OCI-LY3 (cell line): ENCODE results near the gene SLC26A11.
A peak's percentile ranks its signal among the peaks of the same experiment; 100 is the strongest.

Experiments used
- H2AFZ ChIP-seq: fragments of 200-600, 300-600 bp; shearing (Covaris generic); 2 replicates; pipeline ENCODE4 v1.6.0; 2014; ENCODE audit warnings: antibody characterized with exemption, low read depth, low read length
- H3K27ac ChIP-seq: fragments of 200-600, 300-600 bp; sonication (generic); 2 replicates; pipeline ENCODE4 v1.5.1; 2014; ENCODE audit warnings: mild to moderate bottlenecking, low read length, moderate library complexity, mixed read lengths
- H3K27me3 ChIP-seq: fragments of 200-600, 300-600 bp; sonication (generic); 2 replicates; pipeline ENCODE4 v1.6.1; 2014; ENCODE audit warnings: low read depth, low read length, mixed read lengths
- H3K36me3 ChIP-seq: fragments of 200-600, 300-600 bp; sonication (generic); replicated peaks from 2 replicates; pipeline ENCODE3; 2014; ENCODE audit warnings: low read depth, low read length, mixed read lengths
- H3K4me1 ChIP-seq: fragments of 300-600, 200-600 bp; sonication (generic); 2 replicates; pipeline ENCODE4 v1.6.1; 2014; ENCODE audit warnings: low read length, mixed read lengths
- H3K4me2 ChIP-seq: fragments of 200-600, 300-600 bp; sonication (generic); 2 replicates; pipeline ENCODE4 v1.6.1; 2014; ENCODE audit warnings: low read length, mixed read lengths
- H3K4me3 ChIP-seq: fragments of 300-600, 200-600 bp; sonication (generic); 2 replicates; pipeline ENCODE4 v1.5.1; 2014; ENCODE audit warnings: antibody characterized with exemption, mild to moderate bottlenecking, low read length, moderate library complexity
- H3K79me2 ChIP-seq: fragments of 300-600, 200-600 bp; shearing (Covaris generic); 2 replicates; pipeline ENCODE4 v1.6.1; 2014; ENCODE audit warnings: mild to moderate bottlenecking, low read length, mixed read lengths
- H3K9ac ChIP-seq: fragments of 300-600, 200-600 bp; shearing (Covaris generic); 2 replicates; pipeline ENCODE4 v1.6.0; 2014; ENCODE audit warnings: mild to moderate bottlenecking, low read length, moderate library complexity
- H3K9me3 ChIP-seq: fragments of 200-600, 300-600 bp; shearing (Covaris generic); 2 replicates; pipeline ENCODE4 v1.6.1; 2014; ENCODE audit warnings: low read length, mixed read lengths; ENCODE audit not compliant: insufficient read depth
- H4K20me1 ChIP-seq: fragments of 200-600, 300-600 bp; sonication (generic); 2 replicates; pipeline ENCODE4 v1.6.1; 2016; ENCODE audit warnings: low read length, mixed read lengths; ENCODE audit not compliant: insufficient read depth
- EZH2phosphoT487 ChIP-seq: fragments of 200-600 bp; shearing (Covaris generic); IDR thresholded peaks from 2 replicates; pipeline ENCODE4 v1.6.1; 2018; ENCODE audit warnings: antibody characterized with exemption, mixed run types, low read depth
- TF ChIP-seq, protein P1 (sequence below): fragments of 200-600, 300-600 bp; sonication (generic); IDR thresholded peaks from 2 replicates; pipeline ENCODE4 v1.5.1; 2014; ENCODE audit warnings: antibody characterized with exemption, low read length, low read depth

Gene SLC26A11

DNA sequence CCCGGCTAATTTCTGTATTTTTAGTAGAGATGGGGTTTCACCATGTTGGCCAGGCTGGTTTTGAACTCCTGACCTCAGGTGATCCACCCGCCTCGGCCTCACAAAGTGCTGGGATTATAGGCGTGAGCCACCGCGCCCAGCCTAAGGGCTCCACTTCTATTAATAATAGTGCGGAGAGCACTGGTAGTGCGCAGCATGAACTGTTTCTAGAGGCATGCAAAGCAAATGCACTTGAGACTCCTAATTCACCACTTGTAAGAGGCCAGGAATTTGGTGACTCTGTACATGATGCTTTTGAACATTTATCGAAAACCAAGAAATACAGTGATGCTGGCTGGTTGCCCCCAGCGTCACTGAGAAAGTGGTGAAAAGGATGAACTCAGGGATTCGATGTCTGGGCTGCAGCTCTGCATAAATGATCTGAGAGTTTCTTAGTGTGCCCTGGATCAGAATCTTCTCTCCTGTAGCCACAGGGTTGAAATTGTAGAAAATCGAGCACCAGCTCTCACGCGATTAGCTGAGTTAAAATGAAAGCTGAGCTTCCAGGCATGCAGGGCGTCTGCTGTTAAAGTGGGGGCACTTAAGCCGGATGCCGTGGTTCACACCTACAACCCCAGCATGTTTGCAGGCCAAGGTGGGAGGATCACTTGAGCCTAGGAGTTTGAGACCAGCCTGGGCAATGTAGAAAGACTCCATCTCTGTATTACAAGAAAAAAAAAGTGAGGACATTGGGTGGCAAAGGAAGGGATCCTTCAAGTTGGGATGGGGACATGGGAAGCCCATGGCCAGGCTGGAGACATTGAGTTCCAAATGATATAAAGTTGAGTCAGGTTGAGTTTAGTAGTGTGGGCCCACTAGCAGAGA lies 45.2 kb downstream of the SLC26A11 start:
- Histone ChIP-seq H3K4me2 (peak overlapping the region; percentile 97), H3K9ac (peak overlapping the region; percentile 95; the same call in 1 of the 2 replicates), H3K79me2 (peaks cover 96% of the 10 kb centered on the region), H3K4me3 (peak overlapping the region; percentile 93), H4K20me1 (peaks cover 60% of the 10 kb centered on the region), H3K36me3 (peaks cover 64% of the 10 kb centered on the region), H3K27ac (peak overlapping the region; percentile 92), H3K9me3 (no peaks in the 10 kb centered on the region), H2AFZ (no peak overlapping the region), H3K27me3 (no peaks in the 10 kb centered on the region), H3K4me1 (peaks cover 32% of the 10 kb centered on the region)
- TF ChIP-seq, protein P1, sequence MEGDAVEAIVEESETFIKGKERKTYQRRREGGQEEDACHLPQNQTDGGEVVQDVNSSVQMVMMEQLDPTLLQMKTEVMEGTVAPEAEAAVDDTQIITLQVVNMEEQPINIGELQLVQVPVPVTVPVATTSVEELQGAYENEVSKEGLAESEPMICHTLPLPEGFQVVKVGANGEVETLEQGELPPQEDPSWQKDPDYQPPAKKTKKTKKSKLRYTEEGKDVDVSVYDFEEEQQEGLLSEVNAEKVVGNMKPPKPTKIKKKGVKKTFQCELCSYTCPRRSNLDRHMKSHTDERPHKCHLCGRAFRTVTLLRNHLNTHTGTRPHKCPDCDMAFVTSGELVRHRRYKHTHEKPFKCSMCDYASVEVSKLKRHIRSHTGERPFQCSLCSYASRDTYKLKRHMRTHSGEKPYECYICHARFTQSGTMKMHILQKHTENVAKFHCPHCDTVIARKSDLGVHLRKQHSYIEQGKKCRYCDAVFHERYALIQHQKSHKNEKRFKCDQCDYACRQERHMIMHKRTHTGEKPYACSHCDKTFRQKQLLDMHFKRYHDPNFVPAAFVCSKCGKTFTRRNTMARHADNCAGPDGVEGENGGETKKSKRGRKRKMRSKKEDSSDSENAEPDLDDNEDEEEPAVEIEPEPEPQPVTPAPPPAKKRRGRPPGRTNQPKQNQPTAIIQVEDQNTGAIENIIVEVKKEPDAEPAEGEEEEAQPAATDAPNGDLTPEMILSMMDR: no peak
- TF ChIP-seq EZH2phosphoT487: no peak

DNA sequence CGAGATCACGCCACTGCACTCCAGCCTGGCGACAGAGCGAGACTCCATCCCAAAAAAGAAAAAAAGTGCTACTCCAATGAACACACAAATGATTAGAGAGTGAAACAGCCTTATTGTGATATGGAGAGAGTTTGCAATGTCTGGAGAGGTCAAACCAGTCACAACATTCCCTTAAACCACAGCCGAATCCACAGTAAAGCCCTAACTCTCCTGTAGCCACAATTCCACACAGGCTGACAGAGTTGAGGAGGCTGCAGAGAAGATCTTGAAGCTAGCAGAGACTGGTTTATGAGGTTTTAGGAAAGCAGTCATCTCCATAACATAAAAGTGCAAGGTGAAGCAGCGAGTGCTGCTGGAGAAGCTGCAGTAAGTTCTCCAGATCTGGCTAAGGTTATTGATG lies 47.2 kb downstream of the SLC26A11 start:
- Histone ChIP-seq H2AFZ (no peak overlapping the region), H3K4me1 (peaks cover 25% of the 10 kb centered on the region), H3K4me2 (no peak overlapping the region), H3K27me3 (no peaks in the 10 kb centered on the region), H3K4me3 (no peak overlapping the region), H3K27ac (no peak overlapping the region), H3K79me2 (peaks cover 93% of the 10 kb centered on the region), H3K9me3 (no peaks in the 10 kb centered on the region), H4K20me1 (peaks cover 73% of the 10 kb centered on the region), H3K36me3 (peaks cover 75% of the 10 kb centered on the region), H3K9ac (no peak overlapping the region)
- TF ChIP-seq, protein P1: no peak
- TF ChIP-seq EZH2phosphoT487: no peak

DNA sequence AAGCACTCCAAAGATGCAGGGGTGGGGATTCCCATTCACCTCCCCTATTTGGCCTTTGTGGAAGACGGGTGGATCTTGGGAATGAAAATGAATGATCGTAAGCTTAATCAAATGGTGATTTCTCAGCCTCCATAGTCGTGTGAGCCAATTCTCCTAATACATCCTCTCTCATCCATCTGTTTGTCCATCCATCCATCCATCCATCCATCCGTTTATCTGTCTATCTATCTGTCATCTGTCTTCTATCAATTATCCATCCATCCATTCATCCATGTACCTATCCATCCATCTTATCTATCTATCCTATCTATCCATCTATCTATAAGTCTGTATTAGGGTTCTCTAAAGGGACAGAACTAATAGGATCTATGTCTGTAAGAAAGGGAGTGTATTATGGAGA lies 48.2 kb downstream of the SLC26A11 start:
- H3K4me2 ChIP-seq: no peak overlapping the region
- H3K79me2 ChIP-seq: peaks cover 93% of the 10 kb centered on the region
- H3K9me3 ChIP-seq: no peaks in the 10 kb centered on the region
- no peak overlapping the region for H3K4me3 ChIP-seq
- H2AFZ ChIP-seq: no peak overlapping the region
- peaks cover 18% of the 10 kb centered on the region for H3K4me1 ChIP-seq
- no peak overlapping the region for H3K9ac ChIP-seq
- H3K36me3 ChIP-seq: peaks cover 86% of the 10 kb centered on the region
- TF ChIP-seq EZH2phosphoT487: no peak
- TF ChIP-seq, protein P1: no peak
- no peak overlapping the region for H3K27ac ChIP-seq
- peaks cover 83% of the 10 kb centered on the region for H4K20me1 ChIP-seq
- no peaks in the 10 kb centered on the region for H3K27me3 ChIP-seq

DNA sequence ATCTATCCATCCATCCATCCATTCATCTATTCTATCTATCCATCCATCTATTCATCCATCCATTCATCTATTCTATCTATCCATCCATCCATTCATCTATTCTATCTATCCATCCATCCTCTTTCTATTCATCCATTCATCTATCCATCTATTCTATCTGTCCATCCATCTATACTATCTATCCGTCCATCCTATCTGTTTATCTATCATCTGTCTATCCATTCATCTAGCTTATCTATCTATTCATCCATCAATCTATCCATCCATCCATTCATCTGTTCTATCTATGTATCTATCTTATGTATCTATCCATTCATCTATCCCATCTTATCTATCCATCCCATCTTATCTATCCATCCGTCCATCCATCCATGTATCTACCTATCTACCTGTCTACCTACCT lies 49.2 kb downstream of the SLC26A11 start:
- no peak for TF ChIP-seq EZH2phosphoT487
- TF ChIP-seq, protein P1: no peak
- H2AFZ ChIP-seq: no peak overlapping the region
- peaks cover 92% of the 10 kb centered on the region for H3K79me2 ChIP-seq
- no peaks in the 10 kb centered on the region for H3K27me3 ChIP-seq
- H3K4me3 ChIP-seq: no peak overlapping the region
- H3K4me2 ChIP-seq: no peak overlapping the region
- H3K27ac ChIP-seq: no peak overlapping the region
- H3K9ac ChIP-seq: no peak overlapping the region
- H3K36me3 ChIP-seq: peaks cover 83% of the 10 kb centered on the region
- H3K9me3 ChIP-seq: no peaks in the 10 kb centered on the region
- peaks cover 17% of the 10 kb centered on the region for H3K4me1 ChIP-seq
- peaks cover 87% of the 10 kb centered on the region for H4K20me1 ChIP-seq
